HUES6 (cell line): ENCODE measurements around the gene KRT4.

Source experiments
- H3K27ac ChIP-seq: 2 replicates; pipeline ENCODE4 v1.7.0; 2013; ENCODE audit warnings: low read depth, mild to moderate bottlenecking, low read length, inconsistent platforms
- H3K27me3 ChIP-seq: 2 replicates; pipeline ENCODE4 v1.6.1; 2013; ENCODE audit warnings: low read length; ENCODE audit not compliant: control insufficient read depth, insufficient read depth
- H3K36me3 ChIP-seq: 2 replicates; pipeline ENCODE4 v1.6.1; 2013; ENCODE audit warnings: low read length; ENCODE audit not compliant: control insufficient read depth, insufficient read depth
- H3K4me1 ChIP-seq: 2 replicates; pipeline ENCODE4 v1.6.1; 2013; ENCODE audit warnings: low read length; ENCODE audit not compliant: control insufficient read depth, insufficient read depth
- H3K4me3 ChIP-seq: 2 replicates; pipeline ENCODE4 v1.5.1; 2013; ENCODE audit warnings: low read depth, low read length
- H3K9ac ChIP-seq: one replicate; pipeline ENCODE4 v1.6.1; 2013; ENCODE audit warnings: mild to moderate bottlenecking, low read length
- H3K9me3 ChIP-seq: 2 replicates; pipeline ENCODE4 v1.6.1; 2013; ENCODE audit warnings: low read depth, low read length; ENCODE audit not compliant: control insufficient read depth, insufficient read depth

KRT4 gene

GRCh38 chr12:52827499-52828090 is 13.7 kb upstream of the KRT4 start:
- Histone ChIP-seq H3K27ac (no peak overlapping the region), H3K27me3 (no peaks in the 10 kb centered on the region), H3K4me1 (peaks cover 7% of the 10 kb centered on the region; the same call in 1 of the 2 replicates), H3K9me3 (no peaks in the 10 kb centered on the region), H3K36me3 (no peaks in the 10 kb centered on the region), H3K9ac (no peak overlapping the region), H3K4me3 (no peak overlapping the region)

GRCh38 chr12:52826611-52827498 is 12.9 kb upstream of the KRT4 start:
- Histone ChIP-seq H3K27me3 (no peaks in the 10 kb centered on the region), H3K9me3 (no peaks in the 10 kb centered on the region)

GRCh38 chr12:52825961-52826360 is 12.0 kb upstream of the KRT4 start:
- no peak overlapping the region for H3K9ac ChIP-seq
- no peaks in the 10 kb centered on the region for H3K36me3 ChIP-seq
- H3K9me3 ChIP-seq: no peaks in the 10 kb centered on the region
- no peak overlapping the region for H3K27ac ChIP-seq
- peaks cover 7% of the 10 kb centered on the region; the same call in 1 of the 2 replicates for H3K4me1 ChIP-seq
- no peaks in the 10 kb centered on the region for H3K27me3 ChIP-seq
- H3K4me3 ChIP-seq: no peak overlapping the region

More at GRCh38 chr12:52826611-52827498, 12.9 kb upstream of the KRT4 start:
- Histone ChIP-seq H3K4me3 (no peak overlapping the region), H3K36me3 (no peaks in the 10 kb centered on the region), H3K4me1 (peaks cover 7% of the 10 kb centered on the region; the same call in 1 of the 2 replicates), H3K27ac (no peak overlapping the region), H3K9ac (no peak overlapping the region)

GRCh38 chr12:52824741-52825410 is 11.0 kb upstream of the KRT4 start:
- no peak overlapping the region for H3K4me3 ChIP-seq
- H3K27ac ChIP-seq: no peak overlapping the region
- no peaks in the 10 kb centered on the region for H3K36me3 ChIP-seq
- H3K9me3 ChIP-seq: no peaks in the 10 kb centered on the region
- no peak overlapping the region for H3K9ac ChIP-seq
- no peaks in the 10 kb centered on the region for H3K27me3 ChIP-seq
- peaks cover 7% of the 10 kb centered on the region; the same call in 1 of the 2 replicates for H3K4me1 ChIP-seq

GRCh38 chr12:52823761-52824450 is 10.0 kb upstream of the KRT4 start:
- H3K27me3 ChIP-seq: no peaks in the 10 kb centered on the region
- H3K4me1 ChIP-seq: peaks cover 7% of the 10 kb centered on the region; the same call in 1 of the 2 replicates
- H3K36me3 ChIP-seq: no peaks in the 10 kb centered on the region
- H3K9ac ChIP-seq: no peak overlapping the region
- no peak overlapping the region for H3K4me3 ChIP-seq
- no peaks in the 10 kb centered on the region for H3K9me3 ChIP-seq
- no peak overlapping the region for H3K27ac ChIP-seq

- Histone ChIP-seq H3K4me3 (no peak overlapping the region), H3K27ac (no peak overlapping the region), H3K4me1 (peaks cover 7% of the 10 kb centered on the region; the same call in 1 of the 2 replicates), H3K9ac (no peak overlapping the region), H3K27me3 (no peaks in the 10 kb centered on the region), H3K9me3 (no peaks in the 10 kb centered on the region), H3K36me3 (no peaks in the 10 kb centered on the region)
These were observed 9.0 kb upstream of the KRT4 start for GRCh38 chr12:52822771-52823510.

- 0 out of 2 replicates have a peak, but pooled peaks cover under 1% of the 10 kb centered on the region for H3K4me1 ChIP-seq
- no peak overlapping the region for H3K4me3 ChIP-seq
- no peak overlapping the region for H3K9ac ChIP-seq
- H3K27me3 ChIP-seq: no peaks in the 10 kb centered on the region
- H3K27ac ChIP-seq: no peak overlapping the region
- H3K36me3 ChIP-seq: no peaks in the 10 kb centered on the region
- H3K9me3 ChIP-seq: no peaks in the 10 kb centered on the region
These were observed 8.1 kb upstream of the KRT4 start for GRCh38 chr12:52821826-52822660.

GRCh38 chr12:52821071-52821730 is 7.3 kb upstream of the KRT4 start:
- Histone ChIP-seq H3K27me3 (no peaks in the 10 kb centered on the region), H3K36me3 (no peaks in the 10 kb centered on the region)

GRCh38 chr12:52820521-52820920 is 6.6 kb upstream of the KRT4 start:
- Histone ChIP-seq H3K27ac (no peak overlapping the region), H3K9ac (no peak overlapping the region), H3K4me1 (no peaks in the 10 kb centered on the region), H3K27me3 (no peaks in the 10 kb centered on the region), H3K4me3 (no peak overlapping the region), H3K36me3 (no peaks in the 10 kb centered on the region), H3K9me3 (no peaks in the 10 kb centered on the region)

More at GRCh38 chr12:52821071-52821730, 7.3 kb upstream of the KRT4 start:
- H3K9ac ChIP-seq: no peak overlapping the region
- H3K4me1 ChIP-seq: no peaks in the 10 kb centered on the region
- no peak overlapping the region for H3K4me3 ChIP-seq
- no peak overlapping the region for H3K27ac ChIP-seq
- H3K9me3 ChIP-seq: no peaks in the 10 kb centered on the region
